Hematopoietic multipotent progenitor cell treated with erythropoietin and hydrocortisone succinate and interleukin-3 and kit ligand, for 6 days (in vitro differentiated cells): ENCODE measurements around the gene KIAA1671.

Experiments
- DNase-seq: peaks from one replicate; pipeline ENCODE4 v3.0.0-alpha.2; 2015

The KIAA1671 gene

DNA sequence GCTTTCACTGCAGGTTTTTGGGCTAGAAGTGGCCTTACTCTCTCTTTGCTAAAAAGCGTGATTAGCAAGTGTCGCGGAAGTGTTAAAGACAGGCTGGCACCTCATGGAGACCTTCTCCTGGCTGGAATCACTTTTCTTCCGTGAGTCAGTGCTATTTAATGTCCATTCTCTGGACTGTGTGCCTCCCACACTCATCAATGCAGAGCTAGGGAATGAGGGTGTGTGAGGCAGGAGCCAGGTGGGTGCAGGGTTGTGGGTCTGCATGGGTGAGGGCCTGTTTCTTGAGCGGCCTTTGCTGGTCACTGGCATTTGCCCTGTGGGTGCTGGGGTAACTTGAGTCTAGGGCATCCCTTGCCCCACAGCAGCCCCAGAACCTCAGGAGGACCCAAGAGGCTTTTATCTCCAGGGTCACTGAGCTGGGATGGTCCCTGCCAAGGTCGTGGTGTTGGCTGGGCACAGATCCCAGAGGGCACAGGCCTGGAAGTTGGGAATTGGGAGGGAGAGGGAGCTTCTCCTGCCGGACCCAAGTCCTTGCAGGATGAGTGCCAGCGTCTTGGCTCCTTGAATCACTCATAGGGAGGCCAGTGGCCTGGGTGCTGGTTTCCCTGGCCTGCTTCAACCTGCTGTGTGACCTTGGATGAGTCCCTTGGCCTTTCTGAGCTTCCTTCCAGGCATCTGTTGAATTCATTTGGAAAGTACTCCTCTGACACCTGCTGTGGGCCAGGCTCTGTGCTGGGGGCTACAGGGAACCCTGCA lies 30.0 kb downstream of the KIAA1671 start:
- no peak for DNase-seq

DNA sequence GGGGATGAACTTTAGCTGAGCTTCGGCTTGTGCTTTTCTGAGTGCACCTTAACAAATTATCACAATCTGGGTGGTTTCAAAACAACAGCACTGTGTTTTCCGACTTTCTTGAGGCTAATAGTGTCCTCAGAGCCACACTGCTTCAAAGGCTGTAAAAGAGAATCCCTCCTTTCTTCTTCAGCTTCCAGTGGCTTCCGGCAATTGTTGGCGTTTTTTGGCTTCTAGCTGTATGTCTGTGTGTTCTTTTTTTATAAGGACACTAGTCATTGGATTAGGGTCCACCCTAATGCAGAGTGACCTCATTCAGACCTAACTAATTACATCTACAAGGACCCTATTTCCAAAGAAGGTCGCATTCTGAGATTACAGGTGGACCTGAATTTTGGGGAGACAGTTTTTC lies 30.6 kb downstream of the KIAA1671 start:
- no peak for DNase-seq

- no peak for DNase-seq
Measured at GRCh38 chr22:24984122-24984521, 31.6 kb downstream of the KIAA1671 start.

- DNase-seq: no peak
Measured at GRCh38 chr22:24985826-24986214, 33.3 kb downstream of the KIAA1671 start.

DNA sequence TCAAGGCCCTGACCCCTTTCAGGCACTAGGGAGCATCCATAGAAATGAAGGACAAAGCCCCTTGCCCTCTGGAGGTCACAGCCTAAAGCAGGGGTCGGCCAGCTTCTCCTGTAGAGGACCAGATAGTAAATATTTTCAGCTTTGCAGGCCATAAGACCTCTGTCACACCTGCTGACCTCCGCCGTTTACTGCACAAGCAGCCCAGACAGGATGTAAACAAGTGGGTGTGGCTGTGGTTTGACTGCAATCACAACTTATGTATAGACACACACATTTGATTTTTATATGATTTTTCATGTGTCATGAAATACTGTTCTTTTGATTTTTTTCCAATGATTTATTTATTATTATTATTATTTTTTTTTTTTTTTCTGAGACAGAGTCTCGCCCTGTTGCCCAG lies 34.3 kb downstream of the KIAA1671 start:
- no peak for DNase-seq

DNA sequence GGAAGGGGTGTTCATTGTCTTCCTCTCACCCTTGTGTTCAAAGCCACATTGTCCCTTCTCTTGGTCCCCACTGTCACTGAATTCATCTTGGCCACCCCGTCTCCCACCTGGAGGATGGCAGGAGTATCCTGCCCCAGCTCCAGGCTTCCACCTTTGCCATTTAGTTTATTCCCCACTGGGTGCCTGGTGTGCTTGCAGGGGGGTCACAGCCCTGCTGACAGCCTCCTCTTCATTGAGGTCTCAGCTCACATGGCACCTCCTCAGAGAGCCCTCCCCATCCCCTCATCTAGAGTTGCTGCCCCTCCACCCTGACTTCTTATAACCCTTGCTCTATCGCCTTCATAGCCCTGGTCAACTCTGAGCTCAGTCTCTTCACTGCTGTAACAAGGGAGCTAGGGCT lies 36.6 kb downstream of the KIAA1671 start:
- DNase-seq: no peak

DNA sequence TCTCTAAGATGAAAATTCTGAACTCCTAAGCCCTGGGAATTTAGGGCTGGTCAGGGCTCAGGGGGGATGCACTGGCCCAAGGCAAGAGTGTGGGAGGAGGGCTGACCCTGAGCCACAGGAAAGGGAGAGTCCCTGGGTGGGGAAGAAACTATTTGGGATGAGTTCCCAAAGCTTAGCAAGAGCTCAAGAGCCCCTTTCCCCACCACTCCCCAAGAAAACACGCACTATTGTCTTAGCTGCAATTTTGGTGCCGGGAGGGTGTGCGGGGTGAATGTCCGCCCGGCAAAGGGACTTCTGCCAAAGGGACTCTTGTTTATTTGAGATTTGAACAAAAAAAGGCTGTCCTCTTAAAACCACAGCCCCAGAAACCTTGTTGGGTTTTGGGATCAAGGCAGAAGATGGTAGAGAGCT lies 37.0 kb downstream of the KIAA1671 start:
- no peak for DNase-seq

- DNase-seq: no peak
Measured at GRCh38 chr22:24990344-24990905, 37.9 kb downstream of the KIAA1671 start.

DNA sequence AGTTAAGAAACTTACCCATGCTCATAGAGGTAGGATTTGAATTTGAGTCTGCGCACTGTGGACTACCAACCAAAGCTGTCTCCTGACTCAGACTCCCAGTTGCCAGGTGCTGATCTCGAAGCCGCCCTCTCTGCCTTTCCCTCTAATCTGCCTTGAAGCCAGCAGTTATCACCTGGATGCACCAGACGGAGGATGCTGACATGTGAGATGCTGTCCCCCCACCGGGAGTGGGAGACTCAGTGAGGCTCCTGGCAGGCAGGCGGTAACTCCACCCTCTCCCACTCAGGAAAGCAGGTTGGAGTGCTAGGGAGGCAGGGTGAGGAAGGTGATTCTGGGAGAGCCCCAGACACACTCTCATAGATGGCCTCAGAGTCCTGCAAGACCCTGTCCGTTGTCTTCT lies 40.4 kb downstream of the KIAA1671 start:
- no peak for DNase-seq

DNA sequence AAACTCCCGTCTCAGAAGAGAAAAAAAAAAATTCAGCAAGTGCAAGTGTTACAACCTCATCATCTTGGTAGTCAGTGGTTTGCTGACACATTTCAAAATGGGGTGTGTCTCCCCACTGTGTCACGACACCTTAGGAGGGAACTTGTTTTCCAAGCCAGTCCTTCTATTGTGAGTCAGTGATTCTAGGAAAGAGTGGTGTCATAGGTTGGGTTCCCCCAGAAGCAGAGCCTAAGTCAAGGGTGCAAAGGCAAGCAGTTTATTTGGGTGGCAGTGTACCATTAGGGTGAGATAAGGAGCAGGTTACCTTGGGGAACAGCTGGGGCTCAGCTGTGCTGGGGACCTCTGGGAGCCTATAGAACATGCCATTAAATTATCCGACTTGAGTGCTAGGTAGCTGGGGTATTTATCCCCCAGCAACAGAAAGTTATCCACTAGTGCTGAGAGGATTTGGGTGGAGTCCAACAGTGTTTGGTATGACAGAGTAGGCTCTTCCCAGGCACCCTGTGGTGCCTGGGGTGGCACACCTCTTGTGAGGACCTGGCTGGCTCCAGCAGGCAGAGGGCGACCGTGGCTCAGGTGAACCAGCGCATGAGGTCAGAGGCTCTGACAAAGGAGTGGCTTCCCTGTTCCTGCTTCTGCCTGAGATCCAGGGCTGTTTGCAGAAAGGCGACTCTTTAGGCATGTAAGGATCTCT lies 41.7 kb downstream of the KIAA1671 start:
- no peak for DNase-seq

DNA sequence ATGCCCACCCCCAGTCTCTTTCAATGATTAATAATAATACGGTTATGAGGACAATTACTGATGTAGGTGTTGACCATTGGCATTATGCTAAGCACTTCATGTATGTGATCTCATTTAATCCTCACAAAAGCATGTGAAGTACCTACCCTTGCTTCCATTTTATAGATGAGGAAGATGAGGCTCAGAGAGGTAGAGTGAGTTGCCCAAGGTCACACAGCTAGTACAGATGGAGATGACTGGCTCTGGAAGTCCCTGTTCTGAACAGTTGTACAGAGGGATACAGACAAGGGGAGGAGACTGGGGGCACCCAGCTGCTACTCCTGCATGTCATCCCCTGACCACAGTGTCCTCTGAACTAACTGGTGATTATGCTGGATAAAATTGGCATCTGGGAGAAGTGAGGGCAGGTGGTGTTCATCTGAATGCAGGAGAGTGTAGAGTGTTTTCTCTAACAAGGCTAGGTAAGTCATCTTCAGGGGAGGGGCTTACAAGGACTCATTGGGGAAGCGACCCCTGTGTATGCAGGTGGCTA lies 43.2 kb downstream of the KIAA1671 start:
- DNase-seq: no peak

DNA sequence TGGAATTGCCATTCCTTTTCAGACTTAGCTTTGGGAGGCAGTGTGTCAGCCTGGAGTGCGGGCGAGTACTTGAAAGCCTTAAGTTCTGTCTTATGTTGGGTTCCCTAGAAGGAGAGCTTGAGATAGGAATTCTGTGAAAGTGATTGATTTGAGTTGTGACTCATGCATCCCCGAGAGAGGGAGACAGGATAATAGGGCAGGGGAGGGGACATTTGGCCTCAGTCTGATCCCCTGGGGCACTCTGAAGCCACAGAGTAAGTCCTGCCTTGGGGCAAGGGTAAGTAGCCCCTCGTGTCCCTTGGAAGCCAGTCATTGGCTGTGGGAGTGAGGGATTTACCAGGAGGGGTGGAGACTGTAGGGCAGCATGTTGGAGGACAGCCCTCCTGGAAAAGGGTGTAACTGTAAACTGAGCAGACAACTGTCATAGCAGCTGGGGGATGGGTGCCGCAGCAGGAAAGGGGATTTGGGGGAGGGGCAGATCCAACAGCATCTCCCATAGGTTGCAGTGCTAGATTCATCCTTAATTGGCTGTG lies 44.0 kb downstream of the KIAA1671 start:
- DNase-seq: no peak

DNA sequence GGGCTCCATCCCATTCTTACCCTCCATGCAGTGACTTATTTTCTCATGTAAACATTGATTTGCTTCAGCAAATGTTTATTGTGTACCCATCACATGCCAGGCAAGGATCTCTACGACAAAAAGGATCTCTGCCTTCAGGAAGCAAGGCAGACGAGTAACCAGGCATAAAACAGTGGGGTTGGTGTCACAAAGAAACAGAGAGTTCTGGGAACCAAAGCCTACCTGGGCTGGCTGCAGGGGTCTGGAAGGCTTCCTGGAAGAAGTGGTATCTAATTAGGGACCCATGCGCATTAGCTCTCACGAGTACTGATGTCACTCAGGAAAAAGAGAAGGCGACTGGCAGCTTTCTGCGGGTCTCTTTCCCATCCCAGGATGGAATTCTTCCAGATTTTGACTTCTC lies 44.5 kb downstream of the KIAA1671 start:
- no peak for DNase-seq

GRCh38 chr22:25000686-25001085 lies 48.2 kb downstream of the KIAA1671 start:
- DNase-seq: no peak

DNA sequence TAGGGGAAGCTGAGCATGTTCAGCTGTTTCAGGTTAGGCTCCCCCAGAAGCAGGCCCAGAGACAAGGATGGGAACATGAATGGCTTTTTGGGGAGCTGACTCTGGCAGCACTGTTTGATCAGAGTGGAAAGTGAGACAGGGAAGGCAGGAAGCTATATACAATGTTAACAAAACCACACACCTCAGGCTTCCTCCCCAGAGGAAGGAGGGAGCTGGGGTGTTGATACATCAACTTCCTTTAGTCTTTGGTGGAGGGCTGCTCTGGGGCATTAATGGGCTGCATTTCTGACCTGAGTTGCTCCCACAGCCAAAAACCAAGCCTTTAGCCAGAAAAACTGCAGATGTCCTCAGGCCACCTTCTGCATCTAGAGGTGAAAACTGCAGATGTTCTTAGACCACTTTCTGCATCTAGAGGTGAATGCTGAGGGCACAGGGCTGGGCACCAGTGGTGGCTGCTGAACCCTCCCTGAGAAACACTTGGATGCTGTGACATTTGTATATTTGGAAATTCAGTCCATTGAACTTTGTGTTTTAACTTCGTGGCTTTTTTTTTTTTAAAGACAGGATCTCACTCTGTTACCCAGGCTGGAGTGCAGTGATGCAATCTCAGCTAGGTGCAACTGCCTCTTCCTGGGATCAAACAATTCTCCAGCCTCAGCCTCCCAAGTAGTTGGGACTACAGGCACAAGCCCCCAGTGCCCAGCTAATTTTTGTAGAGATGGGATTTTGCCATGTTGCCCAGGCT lies 49.9 kb downstream of the KIAA1671 start:
- no peak for DNase-seq

- DNase-seq: no peak
Measured at GRCh38 chr22:25006354-25006753, 53.8 kb downstream of the KIAA1671 start.

DNA sequence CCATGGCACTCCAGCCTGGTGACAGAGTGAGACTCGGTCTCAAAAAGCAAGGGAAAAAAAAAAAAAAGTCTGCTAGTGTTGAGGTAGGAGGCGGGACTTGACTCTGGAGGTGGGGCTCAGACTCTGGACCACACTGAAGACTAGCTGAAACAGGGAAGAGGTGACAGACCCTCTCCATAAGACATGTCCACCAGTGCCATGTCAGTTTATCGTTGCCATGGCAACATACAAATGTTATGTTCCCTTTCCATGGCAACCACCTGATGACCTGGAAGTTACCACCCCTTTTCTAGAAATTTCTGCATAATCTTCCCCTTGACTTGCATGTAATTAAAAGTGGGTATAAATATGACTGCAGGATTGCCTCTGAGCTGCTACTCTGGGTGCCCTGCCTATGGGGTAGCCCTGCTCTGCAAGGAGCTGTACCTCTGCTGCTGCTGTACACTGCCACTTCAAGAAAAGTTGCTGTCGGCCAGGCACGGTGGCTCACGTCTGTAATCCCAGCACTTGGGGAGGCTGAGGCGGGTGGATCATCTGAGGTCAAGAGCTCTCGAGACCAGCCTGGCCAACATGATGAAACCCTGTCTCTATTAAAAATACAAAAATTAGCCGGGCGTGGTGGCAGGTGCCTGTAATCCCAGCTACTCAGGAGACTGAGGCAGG lies 55.1 kb downstream of the KIAA1671 start:
- peak; percentile 21 for DNase-seq

- DNase-seq: no peak
Measured at GRCh38 chr22:25008666-25009065, 56.1 kb downstream of the KIAA1671 start.

DNA sequence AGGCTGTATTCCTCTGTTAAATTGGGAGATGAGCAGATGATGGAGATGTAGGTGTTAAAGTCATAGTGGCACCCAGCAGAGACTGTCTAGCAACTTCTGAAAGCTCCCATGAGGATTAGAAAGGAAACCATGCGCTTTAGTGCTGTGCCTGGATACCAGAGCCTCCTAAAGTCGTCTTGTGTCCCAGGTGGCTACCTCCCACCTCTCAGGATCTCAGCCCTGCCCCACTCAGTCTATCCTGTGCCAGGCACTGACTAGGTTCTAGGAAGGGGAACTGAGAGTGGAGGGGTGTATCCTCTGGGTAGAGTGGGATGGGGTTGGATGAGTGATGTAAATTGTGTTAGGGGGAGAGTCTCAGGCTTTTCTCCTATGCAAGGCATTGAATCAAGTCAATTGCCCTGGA lies 60.2 kb downstream of the KIAA1671 start:
- DNase-seq: no peak

DNA sequence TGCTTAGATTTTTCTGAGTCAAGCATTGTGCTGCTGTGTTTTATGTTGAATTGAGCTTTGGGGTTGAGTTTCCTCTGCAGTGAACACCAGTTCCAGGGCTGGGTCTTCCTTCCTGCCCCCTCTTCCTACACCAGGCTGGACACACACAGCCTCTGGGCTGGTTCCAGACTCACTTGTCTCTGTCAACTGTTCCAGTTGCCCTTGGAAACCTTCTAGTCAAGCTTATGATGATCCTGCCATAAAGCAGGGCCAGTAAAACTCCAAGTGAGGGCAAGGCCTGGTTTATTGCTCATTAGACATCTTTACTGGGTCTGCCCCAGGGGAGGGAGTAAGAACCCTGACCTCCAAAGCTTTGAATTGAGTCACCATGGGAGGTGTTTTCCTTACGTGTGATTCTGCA lies 61.1 kb downstream of the KIAA1671 start:
- no peak for DNase-seq

DNA sequence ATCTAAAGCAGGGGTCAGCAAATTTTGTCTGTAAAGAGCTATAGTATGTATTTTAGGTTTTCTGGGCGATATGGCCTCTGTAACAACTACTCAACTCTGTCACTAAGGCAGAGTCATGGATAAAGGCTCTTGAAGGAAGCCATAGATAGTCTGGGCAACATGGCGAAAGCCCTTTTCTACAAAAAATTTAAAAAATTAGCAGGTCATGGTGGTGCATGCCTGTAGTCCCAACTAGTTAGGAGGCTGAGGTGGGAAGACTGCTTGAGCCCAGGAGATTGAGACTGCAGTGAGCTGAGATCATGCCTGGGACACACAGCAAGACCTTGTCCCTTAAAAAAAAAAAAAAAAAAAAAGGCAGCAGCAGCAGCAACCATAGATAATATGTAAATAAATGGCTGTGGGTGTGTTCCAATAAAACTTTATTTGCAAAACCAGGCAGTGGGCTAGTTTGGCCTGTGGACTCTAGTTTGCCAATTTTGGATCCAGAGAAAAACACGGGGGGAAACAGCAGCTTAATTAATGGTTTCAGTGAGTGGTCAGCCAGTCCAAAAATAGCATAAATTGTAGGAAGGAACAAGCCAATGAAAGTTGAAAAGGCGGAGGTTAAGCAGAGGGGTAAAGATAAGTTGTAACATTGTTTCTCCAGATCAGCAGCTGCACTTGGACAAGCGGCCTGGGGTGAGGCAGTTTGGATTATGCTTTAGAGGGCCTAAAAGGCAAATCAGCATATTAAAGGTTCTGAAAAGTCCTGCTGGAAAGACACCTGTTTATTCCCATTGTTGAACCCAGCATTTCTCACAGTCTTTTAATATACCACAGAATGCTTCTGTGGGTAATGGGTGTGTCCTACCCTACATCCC lies 62.6 kb downstream of the KIAA1671 start:
- DNase-seq: no peak

DNA sequence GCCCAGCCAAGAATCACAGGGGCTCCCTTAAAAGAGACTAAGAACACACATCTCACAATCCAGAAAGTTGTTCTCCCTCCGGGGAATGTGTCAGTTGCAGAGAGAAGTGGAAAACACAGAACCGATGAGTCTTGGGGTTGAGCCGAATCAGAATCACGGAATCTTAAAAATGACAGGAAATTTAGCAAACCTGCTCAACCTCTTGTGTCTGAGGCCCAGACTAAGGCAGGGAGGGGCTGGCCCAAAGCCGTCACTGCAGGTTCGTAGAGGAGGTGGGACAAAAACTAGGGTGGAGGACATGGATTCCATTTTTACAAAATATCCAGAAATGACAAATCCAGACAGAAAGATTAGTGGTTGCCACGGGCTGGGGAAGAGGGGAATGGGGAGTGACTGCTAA lies 63.8 kb downstream of the KIAA1671 start:
- no peak for DNase-seq
